HL-60/S4 (cell line): ENCODE data around the gene AKT1.

Experiments used
- in situ Hi-C: fragments of 300-500 bp; cut with MboI; formaldehyde crosslinking; loops from 2 replicates; pipeline ENCODE4 v1.14.3; 2022; ENCODE audit warnings: low sequenced_read_pairs

The AKT1 gene

DNA sequence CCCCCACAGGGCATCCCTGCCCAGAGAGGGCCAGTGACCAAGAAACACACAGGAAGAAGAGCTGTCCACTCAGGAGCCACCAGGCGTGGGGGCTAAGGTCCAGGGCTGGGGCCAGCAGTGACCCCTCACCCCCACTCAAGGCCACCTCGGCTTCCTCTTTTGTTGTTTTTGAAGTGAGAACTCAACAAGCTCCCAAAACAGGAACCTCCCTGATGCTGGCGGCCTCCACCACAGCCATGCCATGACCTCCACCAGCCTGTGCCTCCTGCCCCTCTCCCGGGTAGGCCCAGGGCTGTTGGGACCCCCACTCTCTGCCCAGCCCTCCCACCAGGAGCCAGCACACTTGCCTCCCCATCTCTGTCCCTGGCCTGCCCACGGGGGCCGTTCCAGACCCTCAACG lies 7.8 kb downstream of the AKT1 start:
- in situ Hi-C loops: no loop called here

DNA sequence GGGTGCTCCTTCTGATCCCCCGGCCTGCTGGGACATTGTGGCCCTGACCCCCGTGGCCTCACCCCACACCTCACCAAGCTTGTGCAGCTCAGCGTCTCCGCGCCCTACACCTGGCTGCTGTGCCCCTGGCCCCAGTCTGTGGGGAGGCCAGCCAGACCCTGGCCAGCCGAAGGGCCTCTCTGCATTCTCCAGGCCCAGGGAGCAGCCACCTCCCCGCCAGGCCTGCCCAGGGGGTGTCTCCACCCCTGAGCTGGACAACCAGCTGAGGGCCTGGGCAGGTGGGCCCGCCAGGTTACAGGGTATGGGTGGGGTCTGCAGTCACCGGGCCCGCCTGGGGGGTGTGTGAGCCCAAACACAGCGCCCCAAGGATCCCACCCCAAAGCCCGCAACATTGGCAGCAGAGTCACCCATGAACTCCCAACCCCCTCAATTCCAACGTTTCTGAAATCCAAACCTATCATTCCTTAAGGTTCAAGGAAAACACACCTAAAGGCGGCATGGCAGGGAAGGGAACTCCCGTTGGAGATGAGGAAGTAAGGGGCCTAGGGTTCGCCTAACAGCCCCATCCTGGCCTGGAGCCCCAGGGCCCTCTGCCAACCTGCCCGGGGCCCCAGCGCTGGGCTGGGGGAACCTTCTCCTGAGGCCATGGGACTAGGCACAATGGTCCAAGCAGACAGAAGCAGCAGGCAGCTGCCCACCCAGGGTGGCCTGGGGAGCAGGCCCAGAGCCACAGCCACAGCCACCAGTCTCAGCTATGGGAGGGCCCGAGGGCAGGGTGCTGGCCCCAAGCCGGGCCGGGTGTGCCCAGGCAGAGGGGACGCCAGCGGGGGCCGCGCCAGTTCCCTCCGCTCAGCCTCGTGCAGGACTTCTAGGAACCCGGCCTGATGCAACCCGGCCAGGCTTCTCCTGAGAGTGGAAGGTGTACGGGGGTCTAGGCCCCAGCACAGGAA lies 8.5 kb downstream of the AKT1 start:
- in situ Hi-C loops: no loop called here

DNA sequence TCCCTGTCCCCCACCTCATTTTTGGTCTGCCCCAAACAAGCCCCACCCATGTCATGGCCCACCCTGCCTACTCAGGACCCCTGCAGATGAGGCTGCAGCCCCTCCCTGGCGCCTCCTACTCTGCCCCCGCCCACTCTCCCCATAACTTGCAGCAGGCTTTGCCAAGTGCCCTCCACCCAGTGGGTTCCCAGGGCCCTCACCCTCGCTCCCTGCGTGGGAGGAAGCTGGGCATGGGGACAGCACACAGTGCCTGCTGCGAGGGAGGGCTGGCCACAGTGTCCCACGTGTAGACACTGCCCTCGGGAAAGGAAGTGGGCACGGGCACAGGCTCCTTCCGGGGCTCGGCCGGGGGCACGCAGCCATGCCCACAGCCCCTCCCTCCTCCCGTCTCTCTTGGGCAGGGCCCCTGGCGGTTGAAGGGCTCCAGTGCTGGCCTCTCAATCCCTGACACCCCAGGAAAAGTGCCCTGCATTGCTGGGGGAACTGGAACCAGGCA lies 9.4 kb downstream of the AKT1 start:
- in situ Hi-C loops: no loop called here

DNA sequence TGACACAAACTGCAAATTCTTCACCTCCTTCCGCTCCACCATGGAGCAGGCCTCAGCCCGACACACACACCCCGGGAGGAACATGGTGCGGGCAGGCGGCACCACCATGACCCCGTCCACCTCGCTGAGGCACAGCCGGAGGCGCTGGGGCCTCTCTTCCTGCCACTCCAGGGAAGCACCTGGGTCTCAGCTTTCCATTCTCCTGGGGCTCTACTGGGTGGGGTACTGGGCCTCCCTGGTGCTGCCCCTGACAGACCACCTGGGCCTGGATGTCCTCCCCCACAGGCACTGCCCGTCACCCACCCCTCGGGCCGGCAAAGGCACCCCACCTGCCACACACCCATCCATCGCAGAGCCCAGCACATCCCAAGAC lies 9.9 kb downstream of the AKT1 start:
- in situ Hi-C loops: no loop called here

DNA sequence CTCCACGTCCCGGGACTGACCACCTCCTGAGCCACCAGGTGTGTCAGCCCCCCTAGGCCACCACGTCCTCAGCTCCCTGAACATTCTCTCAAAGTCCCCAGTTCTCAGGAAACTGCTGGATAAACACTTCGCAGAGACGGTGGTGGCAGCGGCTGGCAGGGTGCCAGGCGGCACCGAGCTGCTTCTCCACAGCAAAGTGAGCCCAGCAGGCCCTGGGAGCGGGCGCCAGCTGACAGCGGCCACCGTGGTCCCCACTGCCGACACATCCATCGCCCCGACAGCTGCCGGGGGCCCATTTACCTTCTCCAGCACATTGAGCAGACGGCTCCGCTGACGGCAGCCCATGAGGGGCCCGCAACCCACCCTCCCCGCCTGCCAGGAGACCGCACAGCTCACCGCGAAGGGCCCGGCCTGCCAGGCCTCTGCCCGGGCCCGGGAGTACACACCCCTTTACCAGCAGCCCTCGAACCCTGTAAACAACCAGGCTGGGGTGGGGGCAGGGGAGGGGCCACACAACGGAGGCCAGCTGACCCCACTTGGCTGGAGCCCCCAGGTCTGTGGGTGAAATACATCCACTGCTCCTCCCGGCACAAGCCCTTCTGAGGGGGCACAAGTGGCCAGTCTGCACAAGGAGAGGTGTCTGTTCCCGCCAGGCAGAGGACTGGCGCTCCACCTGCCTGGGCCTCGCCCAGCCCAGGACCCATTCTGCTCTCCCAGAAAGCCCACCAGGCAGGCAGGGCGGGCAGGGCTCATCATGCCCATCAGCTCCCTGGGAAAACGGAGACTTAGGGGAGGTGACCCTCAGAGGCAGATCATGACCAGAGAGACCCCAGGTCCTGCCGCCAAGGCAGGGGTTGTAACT lies 10.5 kb downstream of the AKT1 start:
- in situ Hi-C loops: no loop called here

DNA sequence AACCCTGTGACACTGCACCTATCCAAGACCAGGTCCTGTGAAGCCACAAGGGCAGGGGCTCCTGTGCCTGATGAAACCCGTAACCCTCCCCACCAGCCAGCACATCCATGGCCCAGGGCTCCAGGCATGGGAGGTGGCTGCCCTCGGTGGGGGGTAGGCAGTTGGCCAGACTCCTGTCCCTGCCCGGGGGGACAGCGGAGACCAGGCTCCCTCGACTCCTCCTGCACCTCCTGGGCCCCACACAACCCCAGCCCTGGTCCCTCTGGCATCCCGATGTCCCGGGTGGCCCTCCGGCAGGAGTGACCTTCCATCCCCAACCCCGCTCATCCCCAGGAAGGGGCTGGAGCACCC lies 11.4 kb downstream of the AKT1 start:
- in situ Hi-C loops: no loop called here

DNA sequence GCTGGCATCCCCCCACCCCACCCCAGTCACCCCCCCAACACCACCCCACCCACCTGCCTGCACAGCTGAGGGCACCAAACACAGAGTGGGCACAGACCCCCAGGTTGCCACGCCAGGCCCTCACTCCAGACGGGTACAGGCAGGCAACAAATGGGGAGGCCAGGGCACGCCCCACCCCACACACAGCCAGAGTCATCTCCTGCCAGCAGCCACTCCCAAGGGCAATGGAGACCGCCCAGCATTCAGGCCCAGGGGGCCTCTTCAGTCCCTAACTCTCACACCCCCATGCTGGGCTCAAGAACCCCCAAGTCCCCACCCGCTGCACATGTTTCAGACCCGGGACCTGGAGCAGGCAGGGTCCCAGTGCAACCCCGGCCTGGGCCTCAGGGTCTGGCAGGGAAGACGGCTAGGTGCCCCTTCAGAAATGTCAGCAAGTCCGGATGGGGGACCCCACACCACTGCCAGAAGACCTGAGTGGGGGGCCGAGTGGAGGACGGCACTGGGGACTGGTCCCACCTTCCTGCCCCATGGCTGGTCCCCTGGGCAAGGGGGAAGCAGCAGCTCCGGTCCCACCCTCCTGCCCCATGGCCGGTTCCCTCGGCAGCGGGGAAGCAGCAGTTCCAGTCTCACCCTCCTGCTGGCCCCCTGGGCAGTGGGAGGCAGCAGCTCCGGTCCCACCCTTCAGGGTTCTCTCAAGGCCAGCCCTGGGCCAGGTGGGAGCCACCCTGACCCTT lies 11.9 kb downstream of the AKT1 start:
- in situ Hi-C loops: no loop called here

DNA sequence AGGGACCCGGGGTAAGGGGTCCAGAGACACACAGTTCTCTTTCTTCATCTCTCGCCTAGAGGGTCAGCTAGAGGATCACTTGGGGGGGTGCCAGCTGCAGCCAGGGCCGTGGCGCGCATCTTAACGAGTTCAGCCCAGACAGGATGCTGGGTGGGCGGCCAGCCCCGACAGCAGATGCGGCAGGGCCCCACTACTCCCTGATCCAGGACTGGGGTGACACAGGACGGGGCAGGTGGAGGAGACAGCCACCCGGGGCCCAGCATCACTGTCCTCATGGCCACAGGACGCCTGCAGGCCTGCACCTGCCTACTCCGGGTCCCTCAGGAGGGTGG lies 12.8 kb downstream of the AKT1 start:
- in situ Hi-C loops: no loop called here

DNA sequence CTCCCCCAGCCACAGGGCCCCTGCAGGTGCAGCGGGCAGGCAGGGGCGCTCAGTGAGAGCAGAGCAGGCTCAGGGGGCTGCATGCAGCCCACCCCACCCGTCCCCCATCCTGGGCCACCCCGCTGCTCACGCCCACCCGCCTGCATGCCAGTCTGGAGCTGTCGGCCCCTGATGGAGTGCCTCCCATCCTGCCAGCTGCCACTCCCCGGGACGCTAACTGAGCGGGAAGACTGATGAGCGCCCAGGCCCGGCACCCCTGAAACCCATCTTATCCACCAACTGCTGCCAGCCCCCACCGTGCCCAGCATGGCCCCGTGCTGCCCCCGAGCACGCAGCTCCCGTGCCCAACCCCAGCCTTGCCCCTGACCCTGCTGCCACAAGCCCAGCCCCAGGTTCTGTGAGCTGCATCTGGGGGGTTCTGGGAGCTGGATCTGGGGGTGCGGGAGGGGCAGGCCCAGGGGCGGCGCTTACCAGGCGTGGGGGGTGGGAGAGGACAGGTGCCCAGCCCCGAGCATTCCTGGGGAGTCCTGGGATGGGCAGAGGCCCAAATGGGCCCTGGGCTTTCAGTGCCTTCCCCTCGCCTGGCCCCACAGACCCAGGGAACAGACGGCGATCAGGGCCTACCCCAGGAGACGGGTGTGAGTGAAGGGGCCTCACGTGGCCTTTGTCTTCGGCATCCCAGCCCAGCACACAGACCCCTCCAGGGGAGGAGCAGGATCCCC lies 13.3 kb downstream of the AKT1 start:
- in situ Hi-C loops: no loop called here

DNA sequence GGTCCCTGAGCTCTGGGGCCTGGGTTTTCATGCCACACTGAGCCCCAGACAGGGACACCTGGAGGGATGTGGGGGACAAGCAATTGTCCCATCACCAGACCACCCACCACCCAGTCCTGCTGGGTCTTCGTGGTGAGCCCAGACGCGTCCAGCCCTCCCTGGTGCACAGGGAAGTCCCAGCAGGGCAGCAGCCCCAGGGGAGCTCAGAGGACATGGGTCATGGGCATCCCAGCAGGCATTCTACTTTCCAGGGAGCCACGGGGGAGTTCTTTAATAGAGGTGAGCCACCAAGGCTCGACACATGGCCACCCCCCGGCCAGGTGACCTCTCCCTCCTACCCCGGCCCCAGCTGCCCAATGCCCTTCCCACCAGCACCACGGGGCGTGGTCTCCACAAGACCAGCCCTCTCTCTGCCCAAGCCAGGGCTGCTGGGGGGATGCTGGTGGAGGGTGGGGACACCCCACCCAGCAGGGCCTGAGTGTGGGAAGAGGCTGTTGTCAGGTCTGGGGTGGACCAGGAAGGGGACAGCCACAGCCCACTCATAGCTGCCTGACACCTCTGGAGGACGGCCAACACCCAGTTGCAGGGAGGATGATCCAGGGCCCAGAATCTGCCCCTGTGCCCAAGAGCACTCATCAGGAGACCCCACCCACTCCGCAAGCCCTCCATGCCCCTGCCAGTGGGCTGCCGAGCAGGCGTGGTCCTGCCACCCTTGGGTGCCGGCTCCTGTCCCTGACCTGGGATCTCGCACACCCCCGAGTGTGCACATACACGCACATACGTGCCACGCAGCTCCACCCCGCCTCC lies 14.1 kb downstream of the AKT1 start:
- in situ Hi-C loops: no loop called here

DNA sequence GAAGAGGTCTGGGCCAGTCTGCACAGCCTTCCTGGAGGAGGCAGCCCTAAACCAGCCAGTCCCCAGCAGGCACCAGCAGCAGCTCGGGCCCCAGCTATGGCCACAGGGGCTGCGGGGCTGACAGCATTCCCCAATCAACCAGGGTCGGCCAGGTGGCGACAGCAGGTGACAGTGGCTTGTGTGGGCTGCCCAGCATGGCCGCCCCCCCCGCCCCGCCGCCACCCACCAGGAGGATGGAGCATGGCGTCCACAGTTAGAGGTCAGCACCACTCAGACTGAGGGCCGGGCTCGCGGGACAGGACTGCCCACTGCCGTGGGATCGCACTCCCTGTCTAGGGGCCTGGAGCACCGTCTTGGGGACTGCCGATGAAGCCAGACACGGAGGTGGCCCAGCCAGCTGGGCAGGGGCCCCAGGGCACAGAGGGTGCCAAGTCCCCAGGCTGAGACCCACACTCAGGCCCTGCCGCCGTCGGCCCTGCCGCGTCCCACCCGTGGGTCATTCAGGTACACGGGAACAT lies 15.0 kb downstream of the AKT1 start:
- in situ Hi-C loops: no loop called here

DNA sequence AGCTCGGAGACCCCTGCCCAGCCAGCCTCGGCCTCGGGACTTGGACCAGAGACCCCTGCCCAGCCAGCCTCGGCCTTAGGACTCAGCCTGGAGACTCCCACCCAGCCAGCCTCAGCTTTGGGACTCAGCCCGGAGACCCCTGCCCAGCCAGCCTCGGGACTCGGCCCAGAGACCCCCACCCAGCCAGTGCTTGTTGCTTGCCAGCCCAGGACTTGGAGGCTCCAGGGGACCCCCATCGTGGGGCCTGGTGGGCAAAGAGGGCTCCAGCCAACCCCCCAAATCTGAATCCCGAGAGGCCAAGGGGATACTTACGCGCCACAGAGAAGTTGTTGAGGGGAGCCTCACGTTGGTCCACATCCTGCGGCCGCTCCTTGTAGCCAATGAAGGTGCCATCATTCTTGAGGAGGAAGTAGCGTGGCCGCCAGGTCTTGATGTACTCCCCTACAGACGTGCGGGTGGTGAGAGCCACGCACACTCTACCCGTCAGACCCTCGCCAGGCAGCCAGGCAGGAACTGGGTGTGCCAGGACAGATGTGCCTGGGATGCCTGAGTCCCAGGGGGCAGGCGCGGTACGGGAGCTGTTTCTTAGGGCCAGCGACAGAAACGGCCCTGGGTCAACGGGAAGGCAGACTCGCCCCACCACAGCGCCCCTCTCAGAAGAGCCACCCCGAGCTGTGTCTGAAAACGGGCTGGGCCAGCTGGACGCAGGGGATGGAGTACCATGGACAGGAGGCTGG lies 15.6 kb downstream of the AKT1 start:
- in situ Hi-C loops: no loop called here

DNA sequence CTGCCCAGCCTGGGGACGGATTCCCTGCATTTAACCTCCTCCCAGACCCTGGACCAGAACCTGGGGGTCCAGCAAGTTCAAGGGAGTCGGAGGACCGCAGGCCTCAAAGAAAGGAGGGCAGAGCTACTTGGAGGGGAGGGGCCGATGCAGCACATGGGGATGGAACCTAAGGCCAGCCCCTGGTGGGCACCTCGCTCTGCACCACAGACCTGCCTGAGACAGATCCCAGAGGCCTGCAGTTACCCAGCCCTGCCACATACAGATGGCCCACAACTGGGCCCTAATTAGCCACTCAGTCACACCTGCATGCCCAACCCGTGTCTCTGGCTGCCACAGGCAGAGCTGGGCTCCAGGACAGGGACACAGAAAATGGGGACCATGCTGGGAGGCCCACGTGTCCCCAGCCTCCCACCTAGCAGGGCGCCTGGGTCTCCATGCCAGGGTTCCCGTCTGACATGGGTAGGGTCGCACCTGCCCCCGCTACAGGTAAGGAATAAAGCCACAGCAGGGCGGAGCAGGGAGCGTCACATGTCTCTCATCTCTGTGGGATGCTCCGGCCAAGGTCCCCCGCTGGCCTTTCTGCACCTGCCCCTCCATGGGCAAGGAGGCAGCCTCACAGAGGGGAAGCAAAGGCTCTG lies 16.7 kb downstream of the AKT1 start:
- in situ Hi-C loops: no loop called here

DNA sequence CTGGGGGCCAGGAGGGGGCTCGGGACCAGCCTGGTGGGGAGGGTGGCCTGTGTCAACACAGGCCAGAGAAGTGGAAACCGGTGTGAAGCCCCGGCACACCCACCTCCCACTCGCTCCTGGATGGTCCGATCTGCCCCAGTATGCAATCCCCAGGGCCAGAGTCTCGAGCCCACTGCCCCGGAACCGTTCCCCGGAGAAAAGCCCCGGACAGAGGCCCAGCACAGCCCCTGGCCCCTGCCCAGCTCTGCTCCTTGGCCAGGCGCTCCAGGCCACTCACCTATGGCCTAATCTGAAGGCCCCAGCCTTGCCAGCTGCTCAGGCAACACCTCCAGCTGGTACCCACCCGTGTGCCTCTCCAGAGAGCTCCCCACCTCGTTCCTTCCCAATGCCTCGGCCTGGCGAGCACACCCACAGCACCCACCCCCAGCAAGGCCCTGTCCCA lies 17.7 kb downstream of the AKT1 start:
- in situ Hi-C loops: no loop called here

DNA sequence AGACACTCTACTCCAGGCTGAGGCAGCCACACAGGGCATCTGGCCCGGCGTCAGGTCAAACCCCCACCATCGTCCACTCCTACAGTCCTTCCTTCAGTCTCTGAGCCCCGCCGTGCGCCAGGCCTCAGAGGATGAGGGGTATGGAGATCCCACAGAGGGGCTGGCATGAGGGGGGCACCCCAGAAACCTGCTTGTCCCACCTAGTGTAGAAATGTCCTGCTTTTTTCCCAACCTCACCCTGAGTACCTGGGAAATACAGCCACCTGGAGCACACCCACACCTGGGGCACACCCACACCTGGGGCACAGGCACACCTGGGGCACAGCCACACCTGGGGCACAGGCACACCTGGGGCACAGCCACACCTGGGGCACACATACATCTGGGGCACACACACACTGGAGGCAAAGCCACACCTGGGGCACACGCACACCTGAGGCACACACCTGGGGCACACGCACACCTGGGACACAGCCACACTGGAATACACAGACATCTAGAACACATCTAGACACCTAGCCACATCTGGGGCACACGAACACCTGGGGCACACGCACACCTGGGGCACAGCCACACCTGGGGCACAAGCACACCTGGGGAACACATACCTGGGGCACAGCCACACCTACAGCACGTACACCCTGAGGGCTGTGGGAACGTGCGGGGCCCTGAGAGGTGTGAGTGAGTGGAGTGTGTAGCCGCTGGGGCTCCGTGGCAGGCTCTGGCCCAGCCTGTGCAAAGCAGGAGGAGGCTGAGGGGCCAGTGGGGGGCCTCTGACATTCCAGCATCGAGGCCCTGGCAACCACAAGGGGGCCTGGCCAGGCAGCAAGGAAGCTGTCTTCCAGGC lies 18.4 kb downstream of the AKT1 start:
- in situ Hi-C loops: no loop called here

DNA sequence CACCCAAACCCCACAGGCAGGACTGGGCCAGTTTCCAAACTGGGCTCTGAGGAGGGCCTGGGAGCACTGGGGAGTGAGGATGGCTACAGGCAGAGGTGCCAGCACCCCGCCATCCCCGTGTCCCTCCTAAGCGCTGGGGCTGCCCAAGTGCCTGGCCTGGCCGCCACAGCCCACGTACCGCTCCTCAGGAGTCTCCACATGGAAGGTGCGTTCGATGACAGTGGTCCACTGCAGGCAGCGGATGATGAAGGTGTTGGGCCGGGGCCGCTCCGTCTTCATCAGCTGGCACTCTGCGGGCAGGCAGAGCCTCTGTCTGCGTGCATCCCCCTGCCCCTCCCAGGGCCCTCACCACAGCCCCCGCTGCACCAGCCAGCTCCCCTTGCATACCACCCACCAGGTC lies 19.1 kb downstream of the AKT1 start:
- in situ Hi-C loops: no loop called here

DNA sequence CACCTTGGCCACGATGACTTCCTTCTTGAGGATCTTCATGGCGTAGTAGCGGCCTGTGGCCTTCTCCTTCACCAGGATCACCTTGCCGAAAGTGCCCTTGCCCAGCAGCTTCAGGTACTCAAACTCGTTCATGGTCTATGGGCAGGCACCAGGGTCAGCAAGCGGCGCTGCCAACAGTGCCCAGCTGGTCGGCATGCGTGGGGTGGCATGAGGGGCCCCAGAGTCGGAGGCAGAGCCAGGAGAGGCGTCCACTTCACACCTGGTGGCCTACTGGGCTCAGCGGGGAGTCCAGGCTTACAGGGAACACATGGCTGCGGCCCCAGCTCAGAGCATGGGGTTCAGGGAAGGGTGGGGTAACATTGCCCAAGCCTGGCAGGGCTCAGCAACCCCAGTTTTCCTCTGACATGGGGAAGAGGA lies 20.5 kb downstream of the AKT1 start:
- in situ Hi-C loops: no loop called here
